ENCODE measurements around the gene NVL. TPM values are rescaled to one million over a fixed set of nuclear protein-coding genes. Genes with fewer than 3 reads are reported as not detected.

NVL gene
- total and polyA plus RNA-seq, 3 experiments from 2014 or later, result 23.0 to 46.5 (median 41.6) TPM

- POLR2A ChIA-PET, result interaction anchor here (0.8 kb wide), 1 partner anchor 350 kb away, joined by 3 read pairs; no protein-coding TSS in a partner anchor
- no peak overlapping the region for H3K4me3 ChIP-seq (ENCODE audit: low read length)
- no peaks in the 10 kb centered on the region for H3K4me1 ChIP-seq (ENCODE audit: insufficient read depth, low read length)
- H3K36me3 Mint-ChIP-seq, result peaks cover 3 to 80% (median 26%) of the 10 kb centered on the region in 3 donors
- DNase-seq, result no peak
- H3K27me3 Mint-ChIP-seq, result no peaks in the 10 kb centered on the region
- no peaks in the 10 kb centered on the region for H3K9me3 ChIP-seq (ENCODE audit: low read length)
- H3K9me3 Mint-ChIP-seq, result no peaks in the 10 kb centered on the region
- no peaks in the 10 kb centered on the region for H3K27me3 ChIP-seq (ENCODE audit: insufficient read depth, low read length, poor library complexity, severe bottlenecking)
- H3K36me3 ChIP-seq (ENCODE audit: insufficient read depth, low read length), result peaks cover 17% of the 10 kb centered on the region
- H3K4me1 Mint-ChIP-seq, result no peaks in the 10 kb centered on the region
- H3K4me3 Mint-ChIP-seq, result no peak overlapping the region
- H3K27ac Mint-ChIP-seq, result peak overlapping the region in 1 of 8 donors; percentile 29
- H3K27ac ChIP-seq (ENCODE audit: low read depth, low read length), result no peak overlapping the region
- CTCF ChIA-PET, result no interaction called here
These were observed 96.0 kb downstream of the NVL start for GRCh38 chr1:224234017-224234416.

GRCh38 chr1:224226849-224227502 is 103.0 kb downstream of the NVL start:
- no peaks in the 10 kb centered on the region for H3K27me3 ChIP-seq (ENCODE audit: insufficient read depth, low read length, poor library complexity, severe bottlenecking)

GRCh38 chr1:224223819-224224714 is 105.9 kb downstream of the NVL start:
- Mint-ChIP-seq H3K4me3 (no peak overlapping the region), H3K9me3 (no peaks in the 10 kb centered on the region), H3K27me3 (peaks cover 0 to 2% of the 10 kb centered on the region in 2 donors), H3K4me1 (no peaks in the 10 kb centered on the region), H3K36me3 (peaks cover 8 to 14% (median 9%) of the 10 kb centered on the region in 3 donors), H3K27ac (no peak overlapping the region)
- Histone ChIP-seq H3K27ac (ENCODE audit: low read depth, low read length) (no peak overlapping the region), H3K36me3 (ENCODE audit: insufficient read depth, low read length) (no peaks in the 10 kb centered on the region), H3K9me3 (ENCODE audit: low read length) (no peaks in the 10 kb centered on the region), H3K4me1 (ENCODE audit: insufficient read depth, low read length) (no peaks in the 10 kb centered on the region), H3K27me3 (ENCODE audit: insufficient read depth, low read length, poor library complexity, severe bottlenecking) (no peaks in the 10 kb centered on the region), H3K4me3 (ENCODE audit: low read length) (no peak overlapping the region)
- DNase-seq, result no peak
- ChIA-PET POLR2A (no interaction called here), CTCF (no interaction called here)

More at GRCh38 chr1:224226849-224227502, 103.0 kb downstream of the NVL start:
- Mint-ChIP-seq H3K27me3 (no peaks in the 10 kb centered on the region), H3K4me3 (no peak overlapping the region), H3K27ac (peak overlapping the region in 2 of 8 donors; percentile 43 to 56), H3K36me3 (peaks cover 11 to 39% (median 19%) of the 10 kb centered on the region in 3 donors), H3K9me3 (no peaks in the 10 kb centered on the region), H3K4me1 (no peaks in the 10 kb centered on the region)
- Histone ChIP-seq H3K9me3 (ENCODE audit: low read length) (no peaks in the 10 kb centered on the region), H3K4me3 (ENCODE audit: low read length) (no peak overlapping the region), H3K36me3 (ENCODE audit: insufficient read depth, low read length) (peaks cover 9% of the 10 kb centered on the region), H3K27ac (ENCODE audit: low read depth, low read length) (no peak overlapping the region), H3K4me1 (ENCODE audit: insufficient read depth, low read length) (no peaks in the 10 kb centered on the region)
- CTCF ChIA-PET, result interaction anchor here (1.4 kb wide), 1 partner anchor 9 kb away, joined by 3 read pairs; no protein-coding TSS in a partner anchor
- POLR2A ChIA-PET, result no interaction called here
- no peak for DNase-seq

- ChIA-PET CTCF (no interaction called here), POLR2A (no interaction called here)
- no peaks in the 10 kb centered on the region for H3K27me3 ChIP-seq (ENCODE audit: insufficient read depth, low read length, poor library complexity, severe bottlenecking)
- H3K4me1 ChIP-seq (ENCODE audit: insufficient read depth, low read length), result no peaks in the 10 kb centered on the region
- H3K27ac ChIP-seq (ENCODE audit: low read depth, low read length), result no peak overlapping the region
- no peak overlapping the region for H3K27ac Mint-ChIP-seq
- H3K36me3 ChIP-seq (ENCODE audit: insufficient read depth, low read length), result no peaks in the 10 kb centered on the region
- peaks cover 0 to 2% of the 10 kb centered on the region in 2 donors for H3K27me3 Mint-ChIP-seq
- DNase-seq, result no peak
- H3K9me3 Mint-ChIP-seq, result no peaks in the 10 kb centered on the region
- H3K36me3 Mint-ChIP-seq, result no peaks in the 10 kb centered on the region
- no peaks in the 10 kb centered on the region for H3K4me1 Mint-ChIP-seq
- no peaks in the 10 kb centered on the region for H3K9me3 ChIP-seq (ENCODE audit: low read length)
- H3K4me3 ChIP-seq (ENCODE audit: low read length), result no peak overlapping the region
- no peak overlapping the region for H3K4me3 Mint-ChIP-seq
These were observed 110.3 kb downstream of the NVL start for GRCh38 chr1:224219612-224220059.

GRCh38 chr1:224219011-224219611 is 110.9 kb downstream of the NVL start:
- ChIA-PET POLR2A (no interaction called here), CTCF (no interaction called here)
- H3K4me1 Mint-ChIP-seq, result no peaks in the 10 kb centered on the region
- H3K27ac Mint-ChIP-seq, result peak overlapping the region in 3 of 8 donors; percentile 4 to 30 (median 12)
- no peaks in the 10 kb centered on the region for H3K27me3 ChIP-seq (ENCODE audit: insufficient read depth, low read length, poor library complexity, severe bottlenecking)
- H3K36me3 Mint-ChIP-seq, result no peaks in the 10 kb centered on the region
- H3K9me3 ChIP-seq (ENCODE audit: low read length), result no peaks in the 10 kb centered on the region
- no peak overlapping the region for H3K4me3 ChIP-seq (ENCODE audit: low read length)
- H3K4me3 Mint-ChIP-seq, result no peak overlapping the region
- H3K36me3 ChIP-seq (ENCODE audit: insufficient read depth, low read length), result no peaks in the 10 kb centered on the region
- no peak for DNase-seq
- no peaks in the 10 kb centered on the region for H3K9me3 Mint-ChIP-seq
- peaks cover 0 to 2% of the 10 kb centered on the region in 2 donors for H3K27me3 Mint-ChIP-seq
- H3K4me1 ChIP-seq (ENCODE audit: insufficient read depth, low read length), result no peaks in the 10 kb centered on the region
- no peak overlapping the region for H3K27ac ChIP-seq (ENCODE audit: low read depth, low read length)

GRCh38 chr1:224217655-224218623 is 112.0 kb downstream of the NVL start:
- H3K27ac ChIP-seq (ENCODE audit: low read depth, low read length), result no peak overlapping the region
- no peaks in the 10 kb centered on the region for H3K4me1 ChIP-seq (ENCODE audit: insufficient read depth, low read length)
- H3K27me3 ChIP-seq (ENCODE audit: insufficient read depth, low read length, poor library complexity, severe bottlenecking), result no peaks in the 10 kb centered on the region
- H3K36me3 Mint-ChIP-seq, result no peaks in the 10 kb centered on the region
- CTCF ChIA-PET, result interaction anchor here (1.1 kb wide), 1 partner anchor 10 kb away, joined by 3 read pairs; no protein-coding TSS in a partner anchor
- H3K27me3 Mint-ChIP-seq, result peaks cover 0 to 2% of the 10 kb centered on the region in 2 donors
- H3K27ac Mint-ChIP-seq, result no peak overlapping the region
- H3K9me3 Mint-ChIP-seq, result no peaks in the 10 kb centered on the region
- DNase-seq, result no peak
- no peak overlapping the region for H3K4me3 ChIP-seq (ENCODE audit: low read length)
- no peaks in the 10 kb centered on the region for H3K9me3 ChIP-seq (ENCODE audit: low read length)
- H3K36me3 ChIP-seq (ENCODE audit: insufficient read depth, low read length), result no peaks in the 10 kb centered on the region
- POLR2A ChIA-PET, result no interaction called here
- H3K4me3 Mint-ChIP-seq, result no peak overlapping the region
- no peaks in the 10 kb centered on the region for H3K4me1 Mint-ChIP-seq

GRCh38 chr1:224216382-224216781 is 113.6 kb downstream of the NVL start:
- Mint-ChIP-seq H3K4me3 (no peak overlapping the region), H3K9me3 (no peaks in the 10 kb centered on the region), H3K27me3 (no peaks in the 10 kb centered on the region), H3K27ac (no peak overlapping the region), H3K4me1 (no peaks in the 10 kb centered on the region), H3K36me3 (no peaks in the 10 kb centered on the region)
- Histone ChIP-seq H3K9me3 (ENCODE audit: low read length) (no peaks in the 10 kb centered on the region), H3K27ac (ENCODE audit: low read depth, low read length) (no peak overlapping the region), H3K27me3 (ENCODE audit: insufficient read depth, low read length, poor library complexity, severe bottlenecking) (no peaks in the 10 kb centered on the region), H3K4me1 (ENCODE audit: insufficient read depth, low read length) (no peaks in the 10 kb centered on the region), H3K4me3 (ENCODE audit: low read length) (no peak overlapping the region), H3K36me3 (ENCODE audit: insufficient read depth, low read length) (no peaks in the 10 kb centered on the region)
- DNase-seq, result no peak
- ChIA-PET POLR2A (no interaction called here), CTCF (no interaction called here)
